Activated CD8-positive, alpha-beta T cell treated with anti-CD3 and anti-CD28 coated beads for 36 hours (primary cell): ENCODE measurements around the gene CCDC86. TPM values are rescaled to one million over a fixed set of nuclear protein-coding genes. Genes with fewer than 3 reads are reported as not detected.

Experiments used
- ATAC-seq: fragments of 200-7000 bp; cut with Tn5 transposase; one replicate; pipeline ENCODE4 v1.10.0; 2021; ENCODE audit warnings: mild to moderate bottlenecking, moderate library complexity
- CTCF ChIA-PET: fragments of 350-600 bp; sonication (Branson Sonifier 250); formaldehyde crosslinking; loops from one replicate; lab custom pipeline; 2021; ENCODE audit warnings: antibody characterized with exemption; lab: Charles Lee
- POLR2A ChIA-PET: fragments of 350-600 bp; sonication (Branson Sonifier 250); formaldehyde crosslinking; loops from one replicate; lab custom pipeline; 2021; ENCODE audit warnings: antibody characterized with exemption; lab: Charles Lee
- DNase-seq: peaks from one replicate; pipeline ENCODE4 v3.0.0-alpha.2; 2020
- H3K27ac Mint-ChIP-seq: one replicate; pipeline ENCODE4 v1.8.0; 2021; ENCODE audit warnings: mild to moderate bottlenecking, mixed read lengths
- H3K27me3 Mint-ChIP-seq: one replicate; pipeline ENCODE4 v1.8.0; 2021; ENCODE audit warnings: mixed read lengths
- H3K36me3 Mint-ChIP-seq: one replicate; pipeline ENCODE4 v1.8.0; 2021; ENCODE audit warnings: low read depth, mixed read lengths
- H3K4me1 Mint-ChIP-seq: one replicate; pipeline ENCODE4 v1.8.0; 2021; ENCODE audit warnings: low read depth, mixed read lengths
- H3K4me3 Mint-ChIP-seq: one replicate; pipeline ENCODE4 v1.8.0; 2021; ENCODE audit warnings: mild to moderate bottlenecking, moderate library complexity, mixed read lengths
- H3K9me3 Mint-ChIP-seq: one replicate; pipeline ENCODE4 v1.8.0; 2021; ENCODE audit warnings: mixed read lengths
- CTCF ChIP-seq: fragments of 200-600 bp; IDR thresholded peaks from one replicate; pipeline ENCODE4 v1.8.0; 2022; ENCODE audit warnings: antibody characterized with exemption, mild to moderate bottlenecking
- intact Hi-C: fragments of 100-400 bp; cut with micrococcal nuclease; formaldehyde crosslinking; loops from one replicate; pipeline ENCODE4 v1.10.0; 2022
- total RNA-seq, 2 experiments: library from RNA; stranded (reverse); gene quantifications; one replicate each; pipeline ENCODE4 v1.2.3, GENCODE V29; 2021

CCDC86 gene
- total RNA-seq, 2 experiments from 2014 or later = 48.1 to 51.4 TPM

GRCh38 chr11:60874421-60875365 is 32.8 kb downstream of the CCDC86 start:
- Mint-ChIP-seq H3K4me3 (no peak overlapping the region), H3K9me3 (no peaks in the 10 kb centered on the region), H3K27ac (no peak overlapping the region), H3K27me3 (no peaks in the 10 kb centered on the region), H3K4me1 (peaks cover 28% of the 10 kb centered on the region), H3K36me3 (no peaks in the 10 kb centered on the region)
- ChIA-PET POLR2A (interaction anchor here (1.1 kb wide), 1 partner anchor 420 kb away, joined by 6 read pairs; no protein-coding TSS in a partner anchor), CTCF (interaction anchor here (0.8 to 5.0 kb wide), 2 partner anchors 13 to 25 kb away, joined by 3 to 19 read pairs; no protein-coding TSS in a partner anchor)
- intact Hi-C loops = no loop called here
- TF ChIP-seq CTCF = no peak
- DNase-seq (no peak), ATAC-seq (no peak)

- intact Hi-C loops = no loop called here
- DNase-seq (no peak), ATAC-seq (no peak)
- Mint-ChIP-seq H3K4me3 (no peak overlapping the region), H3K27me3 (no peaks in the 10 kb centered on the region), H3K36me3 (peaks cover 2% of the 10 kb centered on the region), H3K4me1 (peaks cover 24% of the 10 kb centered on the region), H3K9me3 (no peaks in the 10 kb centered on the region), H3K27ac (no peak overlapping the region)
- no peak for TF ChIP-seq CTCF
- ChIA-PET POLR2A (interaction anchor here (1.1 kb wide), 1 partner anchor 419 kb away, joined by 6 read pairs; no protein-coding TSS in a partner anchor), CTCF (interaction anchor here (0.6 to 5.0 kb wide), 4 partner anchors 12 to 45 kb away, joined by 3 to 19 read pairs (median 9); no protein-coding TSS in a partner anchor)
Observed at GRCh38 chr11:60875366-60876167, 33.7 kb downstream of the CCDC86 start.

- ChIA-PET CTCF (interaction anchor here (0.6 to 5.0 kb wide), 4 partner anchors 11 to 45 kb away, joined by 3 to 19 read pairs (median 9); no protein-coding TSS in a partner anchor), POLR2A (no interaction called here)
Observed at GRCh38 chr11:60876168-60876485, 34.2 kb downstream of the CCDC86 start.

GRCh38 chr11:60878245-60879101 is 36.6 kb downstream of the CCDC86 start:
- intact Hi-C loops = no loop called here
- Mint-ChIP-seq H3K27ac (no peak overlapping the region), H3K9me3 (no peaks in the 10 kb centered on the region), H3K4me1 (peaks cover 4% of the 10 kb centered on the region), H3K27me3 (no peaks in the 10 kb centered on the region), H3K36me3 (peaks cover 15% of the 10 kb centered on the region), H3K4me3 (no peak overlapping the region)
- no peak for DNase-seq
- POLR2A ChIA-PET = no interaction called here
- no peak for TF ChIP-seq CTCF
- CTCF ChIA-PET = interaction anchor here (0.9 to 5.0 kb wide), 4 partner anchors 9 to 103 kb away, joined by 3 to 19 read pairs (median 8); no protein-coding TSS in a partner anchor
- no peak for ATAC-seq

More at GRCh38 chr11:60876168-60876485, 34.2 kb downstream of the CCDC86 start:
- Mint-ChIP-seq H3K4me1 (peaks cover 21% of the 10 kb centered on the region), H3K9me3 (no peaks in the 10 kb centered on the region), H3K27me3 (no peaks in the 10 kb centered on the region), H3K4me3 (no peak overlapping the region), H3K27ac (no peak overlapping the region), H3K36me3 (peaks cover 4% of the 10 kb centered on the region)
- no peak for TF ChIP-seq CTCF
- intact Hi-C loops = no loop called here
- ATAC-seq (no peak), DNase-seq (no peak)
